GM23338 (cell line): ENCODE measurements around the gene PABPN1. TPM values are rescaled to one million over a fixed set of nuclear protein-coding genes. Genes with fewer than 3 reads are reported as not detected.

Experiments used
- ATAC-seq: fragments of 200-7000 bp; cut with Tn5 transposase; 3 replicates; pipeline ENCODE4 v1.9.1; 2020
- DNase-seq: peaks from one replicate; pipeline ENCODE4 v3.0.0-alpha.2; 2015; ENCODE audit warnings: low spot score
- H2AFZ ChIP-seq: fragments of 200-600 bp; sonication (generic); 2 replicates; pipeline ENCODE4 v1.8.0; 2016; ENCODE audit warnings: antibody characterized with exemption, mild to moderate bottlenecking, moderate library complexity
- H3F3A ChIP-seq: fragments of 200-600 bp; sonication (generic); replicated peaks from 2 replicates; pipeline ENCODE4 v1.8.0; 2017; ENCODE audit warnings: antibody characterized with exemption, mixed run types, low read depth
- H3K27ac ChIP-seq: fragments of 200-600 bp; sonication (generic); 2 replicates; pipeline ENCODE4 v1.6.1; 2016; ENCODE audit warnings: low read depth
- H3K27me3 ChIP-seq: fragments of 200-600 bp; sonication (generic); 2 replicates; pipeline ENCODE4 v1.8.0; 2016; ENCODE audit warnings: mild to moderate bottlenecking, mixed run types, moderate library complexity; ENCODE audit not compliant: insufficient read depth
- H3K36me3 ChIP-seq: fragments of 200-600 bp; sonication (generic); 2 replicates; pipeline ENCODE4 v1.8.0; 2016; ENCODE audit warnings: mild to moderate bottlenecking; ENCODE audit not compliant: insufficient read depth
- H3K4me1 ChIP-seq: fragments of 200-600 bp; sonication (generic); 2 replicates; pipeline ENCODE4 v1.8.0; 2016; ENCODE audit warnings: mild to moderate bottlenecking, moderate library complexity; ENCODE audit not compliant: insufficient read depth
- H3K4me2 ChIP-seq: fragments of 200-600 bp; sonication (generic); 2 replicates; pipeline ENCODE4 v1.7.1; 2017; ENCODE audit warnings: mixed run types
- H3K4me3 ChIP-seq: fragments of 200-600 bp; sonication (generic); 2 replicates; pipeline ENCODE4 v1.6.1; 2016; ENCODE audit warnings: mixed run types
- H3K79me2 ChIP-seq: fragments of 200-600 bp; sonication (generic); replicated peaks from 2 replicates; pipeline ENCODE4 v1.8.0; 2017; ENCODE audit warnings: mild to moderate bottlenecking; ENCODE audit not compliant: insufficient read depth
- H3K9me2 ChIP-seq: fragments of 200-600 bp; sonication (generic); 2 replicates; pipeline ENCODE4 v1.8.0; 2017; ENCODE audit not compliant: insufficient read depth
- H4K20me1 ChIP-seq: fragments of 200-600 bp; sonication (generic); replicated peaks from 2 replicates; pipeline ENCODE4 v1.8.0; 2017; ENCODE audit warnings: mild to moderate bottlenecking; ENCODE audit not compliant: insufficient read depth
- H3K27ac Mint-ChIP-seq: 2 replicates; pipeline ENCODE4 v1.8.0; 2020; ENCODE audit warnings: inconsistent platforms, mild to moderate bottlenecking, moderate library complexity, mixed read lengths
- H3K27me3 Mint-ChIP-seq: 3 replicates; pipeline ENCODE4 v1.8.0; 2022; ENCODE audit warnings: low read depth, mild to moderate bottlenecking, moderate library complexity, mixed read lengths, inconsistent platforms; ENCODE audit not compliant: insufficient read depth, poor library complexity
- H3K36me3 Mint-ChIP-seq: 3 replicates; pipeline ENCODE4 v1.8.0; 2021; ENCODE audit warnings: low read depth, mild to moderate bottlenecking, inconsistent platforms, moderate library complexity, mixed read lengths
- H3K4me1 Mint-ChIP-seq: 3 replicates; pipeline ENCODE4 v1.8.0; 2020; ENCODE audit warnings: mild to moderate bottlenecking, inconsistent platforms, mixed read lengths
- H3K4me3 Mint-ChIP-seq: 3 replicates; pipeline ENCODE4 v1.8.0; 2021; ENCODE audit warnings: moderate library complexity, mild to moderate bottlenecking, inconsistent platforms, mixed read lengths
- H3K9me3 Mint-ChIP-seq: 3 replicates; pipeline ENCODE4 v1.8.0; 2020; ENCODE audit warnings: moderate library complexity, mild to moderate bottlenecking, inconsistent platforms, mixed read lengths
- CTCF ChIP-seq, 2 experiments: fragments of 200-600 bp in 1 of 2; sonication (generic) in 1 of 2; conservative IDR thresholded peaks; 2 replicates each; pipeline versions ENCODE4 v1.5.1 to v1.6.1; 2016 to 2017; ENCODE audit warnings: antibody characterized with exemption in 2 of 2, low read depth in 2 of 2, mild to moderate bottlenecking in 2 of 2, moderate library complexity in 1 of 2
- ETS1 ChIP-seq: IDR thresholded peaks from 2 replicates; pipeline ENCODE4 v1.6.1; 2016; ENCODE audit warnings: antibody characterized with exemption
- EZH2 ChIP-seq: fragments of 200-600 bp; sonication (generic); IDR thresholded peaks from one replicate; pipeline ENCODE4 v1.8.0; 2017; ENCODE audit warnings: antibody characterized with exemption, mild to moderate bottlenecking, low read depth; ENCODE audit not compliant: unreplicated experiment
- EZH2phosphoT487 ChIP-seq: fragments of 200-600 bp; sonication (generic); IDR thresholded peaks from one replicate; pipeline ENCODE4 v1.8.1; 2018; ENCODE audit warnings: antibody characterized with exemption; ENCODE audit not compliant: unreplicated experiment
- JUNB ChIP-seq: IDR thresholded peaks from one replicate; pipeline ENCODE4 v1.6.1; 2016; ENCODE audit warnings: antibody characterized with exemption; ENCODE audit not compliant: unreplicated experiment
- NANOG ChIP-seq: IDR thresholded peaks from 2 replicates; pipeline ENCODE4 v1.6.1; 2016; ENCODE audit warnings: antibody characterized with exemption, borderline replicate concordance
- POLR2AphosphoS5 ChIP-seq: IDR thresholded peaks from 2 replicates; pipeline ENCODE4 v1.6.1; 2016; ENCODE audit warnings: antibody characterized with exemption, low read depth
- STAT1 ChIP-seq: IDR thresholded peaks from one replicate; pipeline ENCODE4 v1.6.1; 2016; ENCODE audit warnings: antibody characterized with exemption; ENCODE audit not compliant: unreplicated experiment
- ZNF114 ChIP-seq: fragments of 250-450 bp; sonication (Bioruptor Pico); IDR thresholded peaks from 2 replicates; pipeline ENCODE4 v1.5.0; 2020; ENCODE audit warnings: mild to moderate bottlenecking, moderate library complexity
- ZNF331 ChIP-seq: fragments of 250-450 bp; sonication (Bioruptor Pico); IDR thresholded peaks from 2 replicates; pipeline ENCODE4 v1.5.0; 2020; ENCODE audit warnings: low read depth, mild to moderate bottlenecking, moderate library complexity
- ZNF462 ChIP-seq: fragments of 250-450 bp; sonication (Bioruptor Pico); IDR thresholded peaks from 2 replicates; pipeline ENCODE4 v1.5.0; 2020; ENCODE audit warnings: mild to moderate bottlenecking, moderate library complexity
- polyA plus RNA-seq: library from polyadenylated mRNA; unstranded; fragments of >200 nt; fragmentation: Nextera tagmentation; extraction: Ambion mirVana; gene quantifications from 2 replicates; pipeline ENCODE4 v1.2.1, GENCODE V29; 2016
- total RNA-seq: library from RNA; depleted of rRNA; stranded (reverse); fragments of >200 nt; shearing (Covaris generic); gene quantifications from 2 replicates; pipeline ENCODE4 v1.2.3, GENCODE V29; 2014

PABPN1 gene
- total and polyA plus RNA-seq, 2 experiments from 2014 or later, result 116 to 342 TPM

- TF ChIP-seq ZNF331 (CRISPR knock-in tag), result no peak
- no peak for TF ChIP-seq JUNB
- TF ChIP-seq ZNF462 (CRISPR knock-in tag), result no peak
- no peak for TF ChIP-seq CTCF (conservative IDR thresholded peaks at IDR 0.05; ENCODE audit: low read depth in 2 of 2)
These were observed 24.2 kb upstream of the PABPN1 start (continued) for GRCh38 chr14:23297096-23297495.

GRCh38 chr14:23297611-23298277 is 23.5 kb upstream of the PABPN1 start:
- Histone ChIP-seq H3K4me3 (no peak overlapping the region), H3K4me2 (no peak overlapping the region), H3K4me1 (peaks cover 20% of the 10 kb centered on the region; the same call in 1 of the 2 replicates), H3K27me3 (peaks cover 83% of the 10 kb centered on the region), H3K27ac (no peak overlapping the region), H4K20me1 (peaks cover 20% of the 10 kb centered on the region), H2AFZ (no peak overlapping the region), H3K9me2 (no peaks in the 10 kb centered on the region), H3K79me2 (no peaks in the 10 kb centered on the region), H3F3A (peaks cover 8% of the 10 kb centered on the region), H3K36me3 (no peaks in the 10 kb centered on the region)
- no peak for ATAC-seq
- Mint-ChIP-seq H3K36me3 (no peaks in the 10 kb centered on the region), H3K9me3 (no peaks in the 10 kb centered on the region; the same call in 2 of the 3 replicates), H3K27me3 (peaks cover 82% of the 10 kb centered on the region), H3K27ac (no peak overlapping the region), H3K4me1 (peaks cover 19% of the 10 kb centered on the region), H3K4me3 (no peak overlapping the region)
- no peak for DNase-seq
- TF ChIP-seq JUNB (no peak), ZNF114 (CRISPR knock-in tag) (no peak), STAT1 (no peak), ETS1 (no peak), CTCF (conservative IDR thresholded peaks at IDR 0.05; ENCODE audit: low read depth in 2 of 2) (no peak), POLR2AphosphoS5 (no peak), EZH2 (no peak), EZH2phosphoT487 (no peak), NANOG (no peak), ZNF331 (CRISPR knock-in tag) (no peak)
